Stomach (tissue), 9 donors: ENCODE measurements around the gene CFI. TPM values are rescaled to one million over a fixed set of nuclear protein-coding genes. Genes with fewer than 3 reads are reported as not detected.
A peak's percentile ranks its signal among the peaks of the same experiment; 100 is the strongest.

Experiments used
- DNase-seq, 2 donors: peaks; one replicate each; pipeline versions ENCODE4 v3.0.0 to v3.0.0-alpha.2; 2013 to 2019
- H3K27ac ChIP-seq, 5 donors: fragments of 200-600 bp in 4 of 5; sonication (generic) in 4 of 5; one replicate each; pipeline ENCODE4 v1.5.1; 2013 to 2019; ENCODE audit warnings: mild to moderate bottlenecking in 1 of 5, moderate library complexity in 1 of 5
- H3K27me3 ChIP-seq, 3 donors: fragments of 200-600 bp; sonication (generic); one replicate each; pipeline ENCODE4 v1.5.1; 2017 to 2019; ENCODE audit warnings: mixed run types in 1 of 3
- H3K36me3 ChIP-seq, 4 donors: fragments of 200-600 bp; sonication (generic); 1 replicate in 3 of 4; 2 replicates in 1 of 4; pipeline ENCODE4 v1.5.1; 2016 to 2019
- H3K4me1 ChIP-seq, 4 donors: fragments of 200-600 bp; sonication (generic); one replicate each; pipeline ENCODE4 v1.5.1; 2016 to 2019
- H3K4me3 ChIP-seq, 4 donors: fragments of 200-600 bp; sonication (generic) in 3 of 4; one replicate each; pipeline ENCODE4 v1.5.1; 2016 to 2019; ENCODE audit warnings: mild to moderate bottlenecking in 1 of 4
- H3K9me3 ChIP-seq, 4 donors: fragments of 200-600 bp; sonication (generic); one replicate each; pipeline ENCODE4 v1.5.1; 2016 to 2019
- EP300 ChIP-seq: sonication (generic); formaldehyde crosslinking; IDR thresholded peaks from one replicate; pipeline ENCODE4 v1.6.1; 2017; ENCODE audit warnings: antibody characterized with exemption
- POLR2A ChIP-seq, 4 donors: fragments of 450-650 bp; IDR thresholded peaks; one replicate each; pipeline ENCODE4 v1.6.1; 2016; ENCODE audit warnings: antibody characterized with exemption in 4 of 4, control low read depth in 2 of 4, mild to moderate bottlenecking in 1 of 4, moderate library complexity in 1 of 4
- POLR2AphosphoS5 ChIP-seq, 3 donors: sonication (generic); formaldehyde crosslinking; IDR thresholded peaks; one replicate each; pipeline ENCODE4 v1.6.1; 2016; ENCODE audit warnings: antibody characterized with exemption in 3 of 3
- WGBS, 5 donors: extraction: QIAGEN DNeasy Blood & Tissue Kit in 3 of 5; methylation state at CpG; one replicate each; pipeline versions ENCODE4 v1.1.5 to v1.1.7; 2013 to 2018; 5-methylcytosine and 5-hydroxymethylcytosine counted together
- intact Hi-C: fragments of 100-400 bp; cut with DNase I; formaldehyde crosslinking; loops from one replicate; pipeline ENCODE4 v1.15.1; 2023; ENCODE audit warnings: low total_unique reads
- polyA plus RNA-seq, 3 donors: library from polyadenylated mRNA; stranded (reverse); fragments of 200-250 nt; gene quantifications; one replicate each; pipeline ENCODE4 v1.2.3, GENCODE V29; 2013
- total RNA-seq, 5 donors: library from RNA; depleted of rRNA; stranded (reverse); fragments of >200 nt; gene quantifications; one replicate each; pipeline versions ENCODE4 v1.1.0 to v1.2.3, GENCODE V29; 2014 to 2016
- TF ChIP-seq, protein P1 (sequence below), 7 experiments: fragments of 450-650 bp in 4 of 7; fragments of 200-600 bp in 3 of 7; sonication (generic) in 3 of 7; IDR thresholded peaks; one replicate each; pipeline ENCODE4 v1.5.1; 2016 to 2019; ENCODE audit warnings: antibody characterized with exemption in 7 of 7, control low read depth in 2 of 7, mild to moderate bottlenecking in 1 of 7
- donor health status: healthy with polysubstance abuse.
- donor health status: Bipolar disorder and iron deficiency.
- donor health status: healthy.

The CFI gene
- total and polyA plus RNA-seq, 8 donors = 0.45 to 20.4 (median 7.7) TPM

DNA sequence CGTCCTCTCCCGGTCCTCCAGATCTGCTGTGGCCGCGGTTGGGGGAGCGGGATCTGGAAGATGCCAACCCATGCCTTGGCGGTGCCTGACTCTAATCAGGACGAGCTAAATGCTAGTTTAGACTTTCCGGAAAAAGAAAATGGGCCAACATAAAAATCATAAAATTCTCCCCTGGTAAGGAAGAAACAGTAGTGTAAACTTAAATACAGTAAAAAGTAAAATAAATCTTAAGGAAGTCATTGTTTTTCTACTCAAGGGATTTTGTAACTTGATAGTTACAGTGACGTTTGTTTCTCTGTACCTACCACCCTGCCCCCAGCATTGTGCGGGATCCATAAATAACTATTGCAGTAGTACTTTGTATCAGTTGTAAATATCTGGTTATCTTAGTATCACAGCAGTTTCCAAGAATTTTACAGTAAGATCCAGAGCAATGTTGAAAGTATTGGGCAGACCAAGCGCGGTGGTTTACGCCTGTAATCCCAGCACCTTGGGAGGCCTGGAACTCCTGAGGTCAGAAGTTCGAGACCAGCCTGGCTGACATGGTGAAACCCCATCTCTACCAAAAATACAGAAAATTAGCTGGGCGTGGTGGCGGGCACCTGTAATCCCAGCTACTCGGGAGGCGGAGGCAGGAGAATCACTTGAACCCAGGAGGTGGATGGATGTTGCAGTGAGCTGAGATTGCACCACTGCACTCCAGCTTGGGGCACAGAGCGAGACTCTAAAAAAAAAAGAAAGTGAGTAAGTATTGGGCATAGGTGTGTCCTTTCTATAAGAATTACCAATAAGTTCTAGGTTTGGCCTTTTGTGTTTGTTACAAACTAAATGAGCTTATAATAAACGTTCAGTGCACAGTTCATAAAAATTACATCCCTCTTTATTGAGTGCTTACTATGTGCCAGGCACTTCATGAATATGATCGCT lies 70.9 kb downstream of the CFI start:
- 48 to 53% (median 52%) methylated on average over 21 of the region's 21 CpGs for WGBS, 5 donors
- intact Hi-C loops = no loop called here
- DNase-seq = no peak
- Histone ChIP-seq H3K9me3 (no peaks in the 10 kb centered on the region), H3K27me3 (no peaks in the 10 kb centered on the region), H3K27ac (peak overlapping the region; percentile 84 to 90 (median 88)), H3K4me3 (peak overlapping the region; percentile 64 to 88 (median 82)), H3K36me3 (no peaks in the 10 kb centered on the region), H3K4me1 (peaks cover 0 to 27% (median 19%) of the 10 kb centered on the region in 4 donors)
- TF ChIP-seq, protein P1, sequence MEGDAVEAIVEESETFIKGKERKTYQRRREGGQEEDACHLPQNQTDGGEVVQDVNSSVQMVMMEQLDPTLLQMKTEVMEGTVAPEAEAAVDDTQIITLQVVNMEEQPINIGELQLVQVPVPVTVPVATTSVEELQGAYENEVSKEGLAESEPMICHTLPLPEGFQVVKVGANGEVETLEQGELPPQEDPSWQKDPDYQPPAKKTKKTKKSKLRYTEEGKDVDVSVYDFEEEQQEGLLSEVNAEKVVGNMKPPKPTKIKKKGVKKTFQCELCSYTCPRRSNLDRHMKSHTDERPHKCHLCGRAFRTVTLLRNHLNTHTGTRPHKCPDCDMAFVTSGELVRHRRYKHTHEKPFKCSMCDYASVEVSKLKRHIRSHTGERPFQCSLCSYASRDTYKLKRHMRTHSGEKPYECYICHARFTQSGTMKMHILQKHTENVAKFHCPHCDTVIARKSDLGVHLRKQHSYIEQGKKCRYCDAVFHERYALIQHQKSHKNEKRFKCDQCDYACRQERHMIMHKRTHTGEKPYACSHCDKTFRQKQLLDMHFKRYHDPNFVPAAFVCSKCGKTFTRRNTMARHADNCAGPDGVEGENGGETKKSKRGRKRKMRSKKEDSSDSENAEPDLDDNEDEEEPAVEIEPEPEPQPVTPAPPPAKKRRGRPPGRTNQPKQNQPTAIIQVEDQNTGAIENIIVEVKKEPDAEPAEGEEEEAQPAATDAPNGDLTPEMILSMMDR (IDR thresholded peaks at IDR 0.05) = no peak
- TF ChIP-seq POLR2A (IDR thresholded peaks at IDR 0.05) (no peak), POLR2AphosphoS5 (IDR thresholded peaks at IDR 0.05) (no peak), EP300 (no peak)

DNA sequence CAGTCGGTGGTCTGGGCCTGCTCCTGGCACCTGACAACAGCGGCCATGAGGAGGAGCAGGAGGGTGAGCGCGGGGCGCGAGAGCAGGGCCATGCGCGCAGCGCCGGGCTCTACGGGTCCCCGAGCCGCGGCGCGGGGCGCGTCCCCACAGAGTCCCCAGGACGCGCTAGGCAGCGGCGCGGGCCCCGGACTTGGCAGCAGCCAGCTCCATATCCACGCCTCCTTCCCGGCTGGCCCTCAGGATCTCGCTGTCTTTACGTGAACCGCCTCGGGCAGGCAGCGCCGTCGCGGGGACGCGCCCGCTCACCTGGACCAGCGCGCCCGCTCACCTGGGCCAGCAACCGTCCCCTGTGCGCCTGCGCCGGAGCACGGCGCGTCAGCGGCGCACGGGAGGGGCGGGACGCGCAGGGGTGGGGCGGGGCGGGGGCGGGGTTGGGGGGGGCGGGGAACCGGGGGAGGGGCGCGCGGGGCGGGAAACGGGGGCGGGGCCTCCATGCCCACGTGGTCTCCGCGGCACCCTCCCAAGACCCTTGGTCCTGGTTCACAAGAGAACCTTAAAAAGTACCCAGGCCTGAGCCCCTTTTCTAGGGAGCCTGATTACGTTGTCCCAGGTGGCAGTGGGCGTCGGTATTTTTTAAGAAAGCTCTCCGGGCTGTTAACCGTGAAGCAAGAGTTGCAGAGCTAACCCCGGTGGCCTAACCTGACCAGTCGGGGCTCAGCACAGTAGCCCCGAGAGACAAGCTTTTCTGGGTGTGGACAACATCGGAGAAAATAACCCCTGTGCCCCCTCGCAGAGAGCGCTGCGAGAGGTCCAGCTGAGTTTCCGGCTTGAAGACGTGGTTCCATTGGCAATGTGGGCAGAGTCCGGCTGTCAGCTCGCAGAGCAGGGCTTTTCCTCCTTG lies 71.8 kb downstream of the CFI start, which contains the start of gene PLA2G12A:
TSS of gene PLA2G12A (minus strand) at position 353 of the 901 bp plus-strand sequence. CDS start at position 92, 261 bp downstream.
- intact Hi-C loops = no loop called here
- TF ChIP-seq, protein P1 (IDR thresholded peaks at IDR 0.05) = no peak
- TF ChIP-seq POLR2AphosphoS5 (IDR thresholded peaks at IDR 0.05) (peak in 2 of 3 donors; percentile 81 to 89), POLR2A (IDR thresholded peaks at IDR 0.05) (no peak), EP300 (no peak)

DNA sequence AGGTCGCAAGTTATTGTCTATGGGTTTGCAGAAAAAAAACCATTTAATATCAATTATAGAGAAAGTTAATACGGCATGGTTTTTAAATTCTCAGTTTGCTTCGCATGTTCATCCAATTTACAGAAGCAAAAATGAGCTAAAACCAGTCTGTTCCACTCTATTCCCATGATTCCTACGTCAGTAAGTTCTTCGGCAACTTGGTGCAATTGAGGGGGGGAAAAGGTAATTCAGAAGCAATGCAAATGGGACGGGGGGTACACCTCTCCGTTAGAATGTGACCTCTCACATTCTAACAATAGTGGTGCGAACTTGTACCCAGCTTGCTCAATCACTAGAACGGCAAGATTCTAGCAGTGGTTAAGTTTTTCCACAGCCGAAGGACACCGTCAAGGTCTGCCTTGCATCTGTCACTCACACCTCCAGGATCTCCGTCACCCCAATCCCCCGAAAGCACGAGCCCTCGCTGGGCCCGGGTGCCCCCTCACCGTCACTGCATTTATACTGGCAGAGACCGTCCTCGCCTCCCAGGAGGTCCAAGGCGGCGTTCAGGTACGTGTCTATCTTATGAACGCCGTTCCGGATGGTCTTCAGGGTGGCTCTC lies 72.6 kb downstream of the CFI start:
- peak in 1 of 2 donors; percentile 46 for DNase-seq
- H3K27ac ChIP-seq = peak overlapping the region; percentile 85 to 99 (median 89)

More for the DNA sequence above, 71.8 kb downstream of the CFI start, which contains the start of gene PLA2G12A:
- H3K9me3 ChIP-seq = no peaks in the 10 kb centered on the region
- H3K4me1 ChIP-seq = peaks cover 0 to 27% (median 19%) of the 10 kb centered on the region in 4 donors
- peak within 1 kb of the TSS; percentile 85 to 99 (median 89) for H3K27ac ChIP-seq
- H3K4me3 ChIP-seq = peak within 1 kb of the TSS; percentile 64 to 88 (median 82)
- peak; percentile 94 to 96 for DNase-seq
- no peaks in the 10 kb centered on the region for H3K36me3 ChIP-seq
- WGBS, 5 donors = 0% methylated on average over 7 to 83 of the region's 83 CpGs
- H3K27me3 ChIP-seq = no peaks in the 10 kb centered on the region

More for the DNA sequence above, 72.6 kb downstream of the CFI start:
- peak overlapping the region; percentile 64 to 88 (median 82) for H3K4me3 ChIP-seq
- H3K36me3 ChIP-seq = no peaks in the 10 kb centered on the region
- H3K4me1 ChIP-seq = peaks cover 0 to 27% (median 19%) of the 10 kb centered on the region in 4 donors
- no peak for TF ChIP-seq EP300
- TF ChIP-seq, protein P1 (IDR thresholded peaks at IDR 0.05) = no peak
- TF ChIP-seq POLR2A (IDR thresholded peaks at IDR 0.05) = no peak
- no peak for TF ChIP-seq POLR2AphosphoS5 (IDR thresholded peaks at IDR 0.05)
- intact Hi-C loops = no loop called here
- 1 to 3% (median 2%) methylated on average over 18 to 25 of the region's 25 CpGs for WGBS, 5 donors
- no peaks in the 10 kb centered on the region for H3K9me3 ChIP-seq
- no peaks in the 10 kb centered on the region for H3K27me3 ChIP-seq
